HFF-Myc (cell line): Measurements from ENCODE around the gene VWC2.

Source experiments
- DNase-seq: peaks from one replicate; pipeline ENCODE4 v3.0.0-alpha.2; 2011; ENCODE audit warnings: low read depth; ENCODE audit errors: extremely low read depth
- H3K4me3 ChIP-seq: replicated peaks from 2 replicates; pipeline ENCODE4 v1.5.1; 2011; ENCODE audit warnings: low read depth, mild to moderate bottlenecking, control low read depth, low read length
- CTCF ChIP-seq: IDR thresholded peaks from 2 replicates; pipeline ENCODE4 v1.5.1; 2012; ENCODE audit warnings: mild to moderate bottlenecking, low read depth, low read length, control low read depth; ENCODE audit errors: missing control alignments

Gene VWC2

GRCh38 chr7:49773218-49773935 is at the start of gene VWC2:
Gene VWC2 (plus strand): TSS chr7:49773638. CDS start chr7:49775436, 1,798 bp downstream.
- no peak for TF ChIP-seq CTCF
- DNase-seq = no peak
- no peak within 1 kb of the TSS for H3K4me3 ChIP-seq

- no peak for TF ChIP-seq CTCF
- no peak for DNase-seq
- H3K4me3 ChIP-seq = no peak overlapping the region
Observed at GRCh38 chr7:49724071-49724470, 49.4 kb upstream of the VWC2 start.

DNA sequence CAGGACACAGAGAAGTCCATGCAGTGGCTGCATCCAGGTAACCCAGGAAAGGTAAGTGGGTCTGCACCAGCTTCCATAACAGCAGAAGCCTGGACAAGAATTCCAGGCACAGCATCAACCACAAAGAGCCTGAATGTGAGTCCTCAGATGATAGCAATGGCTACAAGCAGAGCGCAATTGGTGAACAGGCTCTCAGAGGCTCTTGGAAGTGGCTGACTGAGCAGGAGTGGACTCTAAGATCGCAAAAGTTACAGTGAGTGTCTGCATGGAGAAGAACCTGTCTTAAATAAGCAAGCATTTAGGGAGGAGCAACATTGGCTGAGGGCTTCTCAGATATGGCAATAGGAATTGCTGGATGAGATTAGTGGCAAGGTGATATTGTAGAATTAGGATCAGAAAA is 41.6 kb upstream of the VWC2 start:
- no peak overlapping the region for H3K4me3 ChIP-seq
- TF ChIP-seq CTCF = no peak
- DNase-seq = no peak

GRCh38 chr7:49762666-49763065 is 10.8 kb upstream of the VWC2 start:
- H3K4me3 ChIP-seq = no peak overlapping the region
- no peak for TF ChIP-seq CTCF
- DNase-seq = no peak

DNA sequence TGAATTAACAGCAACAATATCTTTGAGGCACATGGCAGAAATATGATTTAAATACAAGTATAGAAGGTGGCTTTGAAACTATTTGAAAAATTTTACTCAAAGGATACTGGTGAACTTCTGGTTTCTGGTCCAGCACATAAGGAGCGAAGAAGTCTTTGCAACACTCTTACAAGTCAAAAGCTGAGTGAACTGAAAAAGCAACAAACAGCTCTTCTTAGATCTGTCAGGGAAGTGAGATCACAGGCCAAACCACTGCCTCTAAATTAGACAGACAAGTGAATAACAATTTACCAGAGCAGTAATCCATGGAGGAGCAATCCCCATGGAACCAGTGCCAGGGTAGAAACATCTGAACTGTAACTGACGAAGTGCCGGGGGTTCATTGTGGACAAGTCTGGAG is 9.6 kb upstream of the VWC2 start:
- no peak for DNase-seq
- TF ChIP-seq CTCF = no peak
- no peak overlapping the region for H3K4me3 ChIP-seq

- no peak for TF ChIP-seq CTCF
- no peak overlapping the region for H3K4me3 ChIP-seq
- DNase-seq = no peak
Observed at GRCh38 chr7:49766966-49767365, 6.5 kb upstream of the VWC2 start.

DNA sequence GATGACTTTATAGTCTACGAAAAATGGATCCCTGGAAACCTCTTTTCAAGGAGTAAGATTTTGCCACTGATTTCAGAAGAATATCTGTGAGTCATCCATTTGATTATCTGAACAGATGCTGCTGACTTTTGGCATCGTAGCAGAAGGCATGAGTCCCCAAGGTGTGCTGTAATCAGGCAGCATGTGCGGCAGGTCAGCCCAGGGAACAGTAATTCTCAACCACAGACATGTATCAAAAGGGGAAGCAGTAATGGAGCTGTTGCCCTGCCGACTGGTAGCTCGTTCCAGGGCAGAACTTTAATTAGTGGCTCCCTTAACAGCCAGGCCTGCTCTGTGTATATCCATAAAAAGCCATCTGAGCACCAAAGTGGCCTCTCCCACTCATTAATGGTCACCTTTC is 5.7 kb upstream of the VWC2 start:
- no peak for TF ChIP-seq CTCF
- DNase-seq = no peak
- H3K4me3 ChIP-seq = no peak overlapping the region
